Adrenal gland (tissue), 19 donors: ENCODE data around the gene OIP5. TPM values are rescaled to one million over a fixed set of nuclear protein-coding genes. Genes with fewer than 3 reads are reported as not detected.

ENCODE experiments used
- DNase-seq, 7 donors: peaks; one replicate each; pipeline ENCODE4 v3.0.0-alpha.2; 2019 to 2020
- H3K27ac ChIP-seq, 5 donors: fragments of 200-600 bp; sonication (generic) in 4 of 5; 1 replicate in 3 of 5; 2 replicates in 2 of 5; pipeline versions ENCODE4 v1.5.1 to v1.8.0; 2016 to 2020; ENCODE audit warnings: mild to moderate bottlenecking in 1 of 5
- H3K27me3 ChIP-seq: fragments of 200-600 bp; 2 replicates; pipeline ENCODE4 v1.8.0; 2021
- H3K36me3 ChIP-seq, 2 donors: fragments of 200-600 bp; replicated peaks in 1 of 2; 1 replicate in 1 of 2; 2 replicates in 1 of 2; pipeline versions ENCODE4 v1.5.1 to v1.8.0; 2018 to 2022
- H3K4me1 ChIP-seq, 2 donors: fragments of 200-600 bp; replicated peaks in 1 of 2; 1 replicate in 1 of 2; 2 replicates in 1 of 2; pipeline versions ENCODE4 v1.5.1 to v1.8.0; 2018 to 2021
- H3K4me3 ChIP-seq, 4 donors: fragments of 200-600 bp; sonication (generic) in 3 of 4; one replicate each; pipeline ENCODE4 v1.5.1; 2016 to 2018
- H3K9me3 ChIP-seq, 3 donors: fragments of 200-600 bp; sonication (generic) in 1 of 3; replicated peaks in 1 of 3; 1 replicate in 2 of 3; 2 replicates in 1 of 3; pipeline versions ENCODE4 v1.5.1 to v1.8.0; 2016 to 2021
- CTCF ChIP-seq, 6 experiments: fragments of 450-650 bp in 4 of 6; fragments of 200-600 bp in 2 of 6; sonication (generic) in 1 of 6; IDR thresholded peaks; 1 replicate in 5 of 6; 2 replicates in 1 of 6; pipeline versions ENCODE4 v1.5.1 to v1.8.0; 2016 to 2021; ENCODE audit warnings: antibody characterized with exemption in 6 of 6, mild to moderate bottlenecking in 2 of 6, moderate library complexity in 1 of 6
- POLR2A ChIP-seq, 2 donors: fragments of 450-650 bp; IDR thresholded peaks; one replicate each; pipeline ENCODE4 v1.6.1; 2017; ENCODE audit warnings: antibody characterized with exemption in 2 of 2, mild to moderate bottlenecking in 2 of 2, moderate library complexity in 1 of 2
- WGBS, 4 donors: extraction: QIAGEN DNeasy Blood & Tissue Kit in 2 of 4; methylation state at CpG; one replicate each; pipeline versions ENCODE4 v1.1.5 to v1.1.7; 2013 to 2017; 5-methylcytosine and 5-hydroxymethylcytosine counted together
- intact Hi-C, 2 donors: fragments of 100-400 bp; cut with DNase I; formaldehyde crosslinking; loops; one replicate each; pipeline versions ENCODE4 v1.14.1 to v1.15.0; 2022 to 2023
- long read RNA-seq, 10 donors: library from polyadenylated mRNA in 3 of 10; unstranded in 2 of 10; stranded (forward) in 1 of 10; transcript quantifications; one replicate each; pipeline ENCODE4 v2.0.0 and lab custom pipeline, GENCODE V29; 2021 to 2026
- polyA plus RNA-seq, 3 donors: library from polyadenylated mRNA; stranded (reverse); fragments of 200-250 nt in 2 of 3; fragments of 350-450 nt in 1 of 3; fragmentation: Illumina TruSeq in 1 of 3; extraction: RNeasy Lipid Tissue Mini Kit (QIAGEN cat#74804) in 1 of 3; gene quantifications; one replicate each; pipeline ENCODE4 v1.2.3, GENCODE V29; 2013 to 2014
- total RNA-seq, 9 donors: library from RNA; depleted of rRNA in 4 of 9; stranded (reverse); fragments of >200 nt in 4 of 9; fragments of 120-200 nt in 1 of 9; fragmentation: NEBNext Ultra II Directional in 1 of 9; extraction: Animal tissue kit (Norgen Biotek cat#: 25700) in 1 of 9; gene quantifications; one replicate each; pipeline versions ENCODE4 v1.1.0 to v1.2.4, GENCODE V29; 2013 to 2023
- donor health status: healthy with polysubstance abuse.
- donor health status: Bipolar disorder and iron deficiency.
- donor health status: DM: yes; HTN: yes; CAD: no.
- donor health status: DM: no; HTN: no; CAD: no.
- donor health status: DM: no; HTN: no; CAD: no.
- donor health status: DM: yes; HTN: yes; CAD: no.

OIP5 gene
- 1 to 10 TPM in 8 of 9 donors, under 1 TPM in 1; 0.28 to 8.2 (median 2.8) TPM for total RNA-seq
- 1 to 10 TPM in 2 of 3 donors, under 1 TPM in 1; 0.57 to 1.9 (median 1.1) TPM for polyA plus RNA-seq
- long read RNA-seq, donor 1, partial matches to known transcripts: 73 of 81 reads
- long read RNA-seq, donor 1, other reads (novel, unspliced or antisense): 8 of 81 reads
- long read RNA-seq, donor 2, partial matches to known transcripts: 0 of 3 reads
- long read RNA-seq, donor 2, other reads (novel, unspliced or antisense): 0 of 3 reads
- long read RNA-seq, donor 3: 0 reads
- long read RNA-seq, donor 4, partial matches to known transcripts: 0 of 3 reads
- long read RNA-seq, donor 4, other reads (novel, unspliced or antisense): 0 of 3 reads
- long read RNA-seq, donor 5, partial matches to known transcripts: 0 of 3 reads
- long read RNA-seq, donor 5, other reads (novel, unspliced or antisense): 1 of 3 reads
- long read RNA-seq, donor 6, partial matches to known transcripts: 0 of 2 reads
- long read RNA-seq, donor 6, other reads (novel, unspliced or antisense): 1 of 2 reads
- long read RNA-seq, donor 7: 0 reads
- long read RNA-seq, donor 8, partial matches to known transcripts: 0 of 4 reads
- long read RNA-seq, donor 8, other reads (novel, unspliced or antisense): 0 of 4 reads
- long read RNA-seq, donor 9, partial matches to known transcripts: 0 of 2 reads
- long read RNA-seq, donor 9, other reads (novel, unspliced or antisense): 0 of 2 reads
- long read RNA-seq, donor 10: 0 reads

- H3K27me3 ChIP-seq: no peaks in the 10 kb centered on the region
- DNase-seq: peak; percentile 98 to 100 (median 99)
- no peaks in the 10 kb centered on the region for H3K9me3 ChIP-seq
- WGBS, 4 donors: 0 to 1% (median 1%) methylated on average over 18 to 64 of the region's 64 CpGs
- H3K36me3 ChIP-seq: no peaks in the 10 kb centered on the region
- peak within 1 kb of the TSS; percentile 31 to 89 (median 62) for H3K4me3 ChIP-seq
- peaks cover 10 to 15% of the 10 kb centered on the region in 2 donors for H3K4me1 ChIP-seq
- intact Hi-C loops: no loop called here
- peak within 1 kb of the TSS; percentile 57 to 91 (median 78) for H3K27ac ChIP-seq
- TF ChIP-seq POLR2A (IDR thresholded peaks at IDR 0.05) (peak; percentile 21 to 94), CTCF (IDR thresholded peaks at IDR 0.05) (peak; percentile 1 to 83 (median 46))
Observed at GRCh38 chr15:41332194-41333025, at the start of gene OIP5, which contains the start of gene NUSAP1. Gene OIP5, minus strand, starts transcription at chr15:41332591. Its CDS starts 30 bp downstream, at chr15:41332561. Gene NUSAP1, plus strand, starts transcription at chr15:41332881. Its CDS starts 77 bp downstream, at chr15:41332958.

- no peak overlapping the region for H3K27ac ChIP-seq
- DNase-seq: peak in 1 of 7 donors; percentile 12
- no peaks in the 10 kb centered on the region for H3K9me3 ChIP-seq
- no peak overlapping the region for H3K4me3 ChIP-seq
- TF ChIP-seq CTCF (IDR thresholded peaks at IDR 0.05) (no peak), POLR2A (IDR thresholded peaks at IDR 0.05) (no peak)
- H3K36me3 ChIP-seq: peaks cover 0 to 7% of the 10 kb centered on the region in 2 donors
- intact Hi-C loops: no loop called here
- no peaks in the 10 kb centered on the region for H3K4me1 ChIP-seq
- 93 to 100% (median 96%) methylated on average over 4 of the region's 4 CpGs for WGBS, 4 donors
- no peaks in the 10 kb centered on the region for H3K27me3 ChIP-seq
Observed at GRCh38 chr15:41377978-41378377, 45.6 kb upstream of the OIP5 start.

DNA sequence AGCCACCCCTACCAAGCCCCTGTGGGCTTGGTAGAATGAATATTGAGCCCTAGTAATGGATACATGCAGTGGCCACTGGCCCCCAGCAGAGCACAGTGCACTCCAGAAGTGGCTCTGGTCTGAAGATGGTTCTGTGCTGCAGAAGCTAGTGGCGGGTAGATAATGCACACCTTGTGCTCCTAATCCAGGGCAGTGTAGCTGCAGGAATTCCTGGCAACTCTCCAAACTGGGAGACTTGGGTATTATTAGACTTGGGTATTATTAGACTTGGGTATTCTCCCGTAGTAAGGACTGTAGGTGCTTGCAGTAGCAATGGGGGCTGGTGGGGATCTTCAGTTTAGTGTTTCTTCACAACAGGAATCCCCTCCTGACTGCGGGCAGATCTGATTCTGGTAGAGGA is 35.0 kb upstream of the OIP5 start:
- H3K36me3 ChIP-seq: no peaks in the 10 kb centered on the region
- TF ChIP-seq CTCF (IDR thresholded peaks at IDR 0.05) (no peak), POLR2A (IDR thresholded peaks at IDR 0.05) (no peak)

More for the DNA sequence above, 35.0 kb upstream of the OIP5 start:
- Histone ChIP-seq H3K4me1 (no peaks in the 10 kb centered on the region), H3K9me3 (no peaks in the 10 kb centered on the region), H3K4me3 (no peak overlapping the region), H3K27ac (no peak overlapping the region), H3K27me3 (no peaks in the 10 kb centered on the region)
- intact Hi-C loops: no loop called here
- WGBS, 4 donors: 92 to 97% (median 94%) methylated on average over 2 to 3 of the region's 3 CpGs
- DNase-seq: no peak
